H9 (cell line): ENCODE results near the gene COA1. TPM values are rescaled to one million over a fixed set of nuclear protein-coding genes. Genes with fewer than 3 reads are reported as not detected.

Experiments used
- DNase-seq: peaks from one replicate; pipeline ENCODE4 v3.0.0-alpha.2; 2017
- H2AFZ ChIP-seq: one replicate; pipeline ENCODE4 v1.6.1; 2013; ENCODE audit warnings: mild to moderate bottlenecking, low read length, control low read depth, moderate library complexity
- H2AK5ac ChIP-seq: 2 replicates; pipeline ENCODE4 v1.6.1; 2013; ENCODE audit warnings: low read length, control low read depth, mixed read lengths; ENCODE audit not compliant: insufficient read length
- H2BK120ac ChIP-seq: one replicate; pipeline ENCODE4 v1.6.1; 2013; ENCODE audit warnings: low read depth, mild to moderate bottlenecking, low read length, control low read depth, inconsistent platforms; ENCODE audit not compliant: poor library complexity, severe bottlenecking
- H2BK12ac ChIP-seq: 2 replicates; pipeline ENCODE4 v1.6.1; 2013; ENCODE audit warnings: low read length, control low read depth, mixed read lengths, low read depth; ENCODE audit not compliant: insufficient read length
- H2BK15ac ChIP-seq: 2 replicates; pipeline ENCODE4 v1.6.1; 2013; ENCODE audit warnings: low read depth, low read length, control low read depth
- H2BK20ac ChIP-seq: one replicate; pipeline ENCODE4 v1.6.1; 2013; ENCODE audit warnings: low read depth, mild to moderate bottlenecking, low read length, control low read depth, inconsistent platforms; ENCODE audit not compliant: poor library complexity, severe bottlenecking
- H2BK5ac ChIP-seq: 2 replicates; pipeline ENCODE4 v1.6.1; 2013; ENCODE audit warnings: low read length, control low read depth, mixed read lengths; ENCODE audit not compliant: insufficient read length
- H3K14ac ChIP-seq: 2 replicates; pipeline ENCODE4 v1.6.1; 2013; ENCODE audit warnings: low read length, control low read depth; ENCODE audit not compliant: insufficient read depth
- H3K18ac ChIP-seq: 2 replicates; pipeline ENCODE4 v1.6.1; 2013; ENCODE audit warnings: low read depth, mild to moderate bottlenecking, mixed read lengths, low read length, control low read depth; ENCODE audit not compliant: insufficient read length
- H3K23ac ChIP-seq: 2 replicates; pipeline ENCODE4 v1.6.1; 2013; ENCODE audit warnings: low read length, control low read depth, mixed read lengths, low read depth; ENCODE audit not compliant: insufficient read length
- H3K23me2 ChIP-seq: 2 replicates; pipeline ENCODE4 v1.6.1; 2013; ENCODE audit warnings: low read depth, mild to moderate bottlenecking, mixed read lengths, low read length, control low read depth; ENCODE audit not compliant: insufficient read length, poor library complexity, severe bottlenecking
- H3K27ac ChIP-seq: 2 replicates; pipeline ENCODE4 v1.5.1; 2013; ENCODE audit warnings: low read length, control low read depth, mixed read lengths, low read depth; ENCODE audit not compliant: insufficient read length
- H3K27me3 ChIP-seq: 2 replicates; pipeline ENCODE4 v1.6.1; 2013; ENCODE audit warnings: low read length, control low read depth, inconsistent platforms; ENCODE audit not compliant: insufficient read depth
- H3K4ac ChIP-seq: 2 replicates; pipeline ENCODE4 v1.6.1; 2013; ENCODE audit warnings: low read depth, mild to moderate bottlenecking, control low read depth, inconsistent platforms, low read length, moderate library complexity
- H3K4me1 ChIP-seq: 2 replicates; pipeline ENCODE4 v1.6.1; 2013; ENCODE audit warnings: low read length, control low read depth, inconsistent platforms; ENCODE audit not compliant: insufficient read depth
- H3K4me2 ChIP-seq: 2 replicates; pipeline ENCODE4 v1.6.1; 2013; ENCODE audit warnings: low read length, control low read depth, mixed read lengths; ENCODE audit not compliant: insufficient read length, insufficient read depth
- H3K56ac ChIP-seq: 2 replicates; pipeline ENCODE4 v1.6.1; 2013; ENCODE audit warnings: low read depth, mild to moderate bottlenecking, mixed read lengths, low read length, control low read depth; ENCODE audit not compliant: insufficient read length
- H3K79me1 ChIP-seq: 2 replicates; pipeline ENCODE4 v1.6.1; 2013; ENCODE audit warnings: low read depth, mild to moderate bottlenecking, moderate library complexity, low read length, control low read depth, inconsistent platforms; ENCODE audit not compliant: insufficient read depth, poor library complexity, severe bottlenecking
- H3K79me2 ChIP-seq: 2 replicates; pipeline ENCODE4 v1.6.1; 2013; ENCODE audit warnings: low read length, control low read depth, inconsistent platforms; ENCODE audit not compliant: insufficient read depth
- H3K9ac ChIP-seq: 2 replicates; pipeline ENCODE4 v1.6.1; 2013; ENCODE audit warnings: low read length, control low read depth, mixed read lengths; ENCODE audit not compliant: insufficient read length; ENCODE audit errors: extremely low read depth
- H3K9me3 ChIP-seq: one replicate; pipeline ENCODE4 v1.6.1; 2013; ENCODE audit warnings: low read depth, low read length, inconsistent platforms; ENCODE audit not compliant: control insufficient read depth
- H3T11ph ChIP-seq: one replicate; pipeline ENCODE4 v1.6.1; 2013; ENCODE audit warnings: mild to moderate bottlenecking, low read length, control low read depth, inconsistent platforms
- H4K20me1 ChIP-seq: one replicate; pipeline ENCODE4 v1.6.1; 2013; ENCODE audit not compliant: control insufficient read depth, insufficient read length, insufficient read depth
- H4K5ac ChIP-seq: 2 replicates; pipeline ENCODE4 v1.6.1; 2013; ENCODE audit warnings: low read depth, mild to moderate bottlenecking, mixed read lengths, low read length, control low read depth; ENCODE audit not compliant: insufficient read length
- H4K8ac ChIP-seq: replicated peaks from 2 replicates; pipeline ENCODE4 v1.6.1; 2013; ENCODE audit warnings: low read length, control low read depth, mixed read lengths, low read depth; ENCODE audit not compliant: insufficient read length
- H4K91ac ChIP-seq: 2 replicates; pipeline ENCODE4 v1.6.1; 2013; ENCODE audit warnings: low read depth, mild to moderate bottlenecking, moderate library complexity, mixed read lengths, low read length, control low read depth; ENCODE audit not compliant: insufficient read length
- H3K27ac Mint-ChIP-seq, 3 experiments: 2 replicates in 2 of 3; 3 replicates in 1 of 3; pipeline ENCODE4 v1.8.0; 2020 to 2021; ENCODE audit warnings: mixed read lengths in 3 of 3, mild to moderate bottlenecking in 1 of 3, moderate library complexity in 1 of 3
- H3K27me3 Mint-ChIP-seq: 2 replicates; pipeline ENCODE4 v1.8.0; 2021; ENCODE audit warnings: low read depth, mild to moderate bottlenecking, moderate library complexity, mixed read lengths
- H3K36me3 Mint-ChIP-seq, 3 experiments: 2 replicates in 2 of 3; 3 replicates in 1 of 3; pipeline ENCODE4 v1.8.0; 2020 to 2021; ENCODE audit warnings: low read depth in 3 of 3, mixed read lengths in 3 of 3; ENCODE audit not compliant: insufficient read depth in 1 of 3
- H3K4me1 Mint-ChIP-seq, 2 experiments: 2 replicates each; pipeline ENCODE4 v1.8.0; 2020; ENCODE audit warnings: mixed read lengths in 2 of 2
- H3K4me3 Mint-ChIP-seq, 2 experiments: 2 replicates in 1 of 2; 3 replicates in 1 of 2; pipeline ENCODE4 v1.8.0; 2020 to 2021; ENCODE audit warnings: mild to moderate bottlenecking in 2 of 2, mixed read lengths in 2 of 2, moderate library complexity in 1 of 2
- H3K9me3 Mint-ChIP-seq, 2 experiments: 2 replicates in 1 of 2; 3 replicates in 1 of 2; pipeline ENCODE4 v1.8.0; 2020; ENCODE audit warnings: mild to moderate bottlenecking in 2 of 2, mixed read lengths in 2 of 2, moderate library complexity in 1 of 2
- CTCF ChIP-seq: fragments of 200-600 bp; sonication (generic); conservative IDR thresholded peaks from 3 replicates; pipeline ENCODE4 v1.8.0; 2021; ENCODE audit warnings: antibody characterized with exemption, mild to moderate bottlenecking
- WGBS: extraction: QIAGEN DNeasy Blood & Tissue Kit; methylation state at CpG from one replicate; pipeline ENCODE4 v1.1.7; 2013; ENCODE audit warnings: missing lambda C conversion rate, low lambda C conversion rate, mixed read lengths; ENCODE audit not compliant: insufficient read length; ENCODE audit errors: extremely low coverage; 5-methylcytosine and 5-hydroxymethylcytosine counted together
- total RNA-seq: library from RNA; stranded (reverse); gene quantifications from 2 replicates; pipeline ENCODE4 v1.2.1, GENCODE V29; 2021

The COA1 gene
- total RNA-seq, 1 experiment from 2014 or later: 138 TPM

GRCh38 chr7:43636093-43636492 is 93.2 kb downstream of the COA1 start:
- Histone ChIP-seq H3K56ac (no peak overlapping the region), H4K8ac (no peak overlapping the region), H2AK5ac (no peak overlapping the region), H3K14ac (no peak overlapping the region), H2BK5ac (no peak overlapping the region), H3K23me2 (no peaks in the 10 kb centered on the region), H3T11ph (no peak overlapping the region), H3K79me2 (no peaks in the 10 kb centered on the region), H3K4me1 (no peaks in the 10 kb centered on the region), H3K27me3 (no peaks in the 10 kb centered on the region), H3K79me1 (no peaks in the 10 kb centered on the region), H2BK120ac (no peak overlapping the region), H2BK12ac (no peak overlapping the region), H2AFZ (no peak overlapping the region), H2BK15ac (no peak overlapping the region), H4K5ac (no peak overlapping the region), H4K91ac (no peak overlapping the region), H2BK20ac (no peak overlapping the region), H3K4me2 (no peak overlapping the region), H3K18ac (no peak overlapping the region), H3K27ac (no peak overlapping the region), H3K9ac (no peak overlapping the region), H3K9me3 (no peaks in the 10 kb centered on the region), H4K20me1 (no peaks in the 10 kb centered on the region), H3K23ac (no peak overlapping the region), H3K4ac (no peak overlapping the region)
- H3K4me1 Mint-ChIP-seq: peaks cover 7 to 8% of the 10 kb centered on the region in 2 experiments
- WGBS: no CpG with 5 or more reads among the region's 6 CpGs
- H3K9me3 Mint-ChIP-seq: no peaks in the 10 kb centered on the region
- TF ChIP-seq CTCF: no peak
- no peak overlapping the region for H3K4me3 Mint-ChIP-seq
- no peak for DNase-seq
- H3K36me3 Mint-ChIP-seq: peaks cover 29 to 87% (median 76%) of the 10 kb centered on the region in 3 experiments; a peak in 6 of 7 replicates
- no peaks in the 10 kb centered on the region for H3K27me3 Mint-ChIP-seq
- no peak overlapping the region for H3K27ac Mint-ChIP-seq
